ENCODE data around the gene WDR47.

The WDR47 gene

DNA sequence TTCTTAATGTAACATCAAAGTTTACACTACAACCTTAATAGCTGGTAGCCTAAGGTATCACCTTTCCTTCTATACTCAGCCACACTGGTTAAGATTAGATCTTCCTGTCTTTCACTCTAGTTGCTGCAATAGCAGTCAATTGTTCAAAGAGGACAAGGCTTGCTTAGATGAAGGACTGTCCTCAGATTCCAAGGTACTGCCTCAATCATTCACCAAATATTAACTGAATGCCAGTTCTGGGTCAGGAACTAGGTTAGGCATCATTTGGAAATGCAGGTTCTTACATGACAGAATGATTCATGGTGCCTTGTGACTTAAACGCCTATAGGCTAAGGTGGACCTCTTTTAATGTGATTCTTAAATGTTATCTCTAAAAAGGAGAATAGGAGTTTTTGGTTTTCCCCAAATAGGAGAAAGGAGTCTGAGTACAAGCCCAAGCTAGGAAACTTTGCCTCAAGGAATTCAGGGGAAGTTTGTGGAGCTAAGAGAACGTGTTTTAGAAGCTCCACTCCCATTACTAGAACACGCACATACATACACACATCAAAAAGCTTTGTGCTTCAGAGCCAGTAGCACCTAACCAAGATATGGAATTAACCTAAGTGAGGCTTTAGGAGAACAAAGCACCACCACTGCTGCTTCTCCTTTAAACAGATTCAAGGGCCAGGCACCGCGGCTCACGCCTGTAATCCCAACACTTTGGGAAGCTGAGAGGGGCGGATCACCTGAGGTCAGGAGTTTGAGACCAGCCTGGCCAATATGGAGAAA, 8.5 kb upstream of the WDR47 start:
- H3K4me3 ChIP-seq (ENCODE audit: low read depth, low read length) = no peak overlapping the region
- TF ChIP-seq, protein P1, sequence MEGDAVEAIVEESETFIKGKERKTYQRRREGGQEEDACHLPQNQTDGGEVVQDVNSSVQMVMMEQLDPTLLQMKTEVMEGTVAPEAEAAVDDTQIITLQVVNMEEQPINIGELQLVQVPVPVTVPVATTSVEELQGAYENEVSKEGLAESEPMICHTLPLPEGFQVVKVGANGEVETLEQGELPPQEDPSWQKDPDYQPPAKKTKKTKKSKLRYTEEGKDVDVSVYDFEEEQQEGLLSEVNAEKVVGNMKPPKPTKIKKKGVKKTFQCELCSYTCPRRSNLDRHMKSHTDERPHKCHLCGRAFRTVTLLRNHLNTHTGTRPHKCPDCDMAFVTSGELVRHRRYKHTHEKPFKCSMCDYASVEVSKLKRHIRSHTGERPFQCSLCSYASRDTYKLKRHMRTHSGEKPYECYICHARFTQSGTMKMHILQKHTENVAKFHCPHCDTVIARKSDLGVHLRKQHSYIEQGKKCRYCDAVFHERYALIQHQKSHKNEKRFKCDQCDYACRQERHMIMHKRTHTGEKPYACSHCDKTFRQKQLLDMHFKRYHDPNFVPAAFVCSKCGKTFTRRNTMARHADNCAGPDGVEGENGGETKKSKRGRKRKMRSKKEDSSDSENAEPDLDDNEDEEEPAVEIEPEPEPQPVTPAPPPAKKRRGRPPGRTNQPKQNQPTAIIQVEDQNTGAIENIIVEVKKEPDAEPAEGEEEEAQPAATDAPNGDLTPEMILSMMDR (IDR thresholded peaks at IDR 0.05; ENCODE audit: borderline replicate concordance, insufficient read depth, low read depth, low read length) = no peak

DNA sequence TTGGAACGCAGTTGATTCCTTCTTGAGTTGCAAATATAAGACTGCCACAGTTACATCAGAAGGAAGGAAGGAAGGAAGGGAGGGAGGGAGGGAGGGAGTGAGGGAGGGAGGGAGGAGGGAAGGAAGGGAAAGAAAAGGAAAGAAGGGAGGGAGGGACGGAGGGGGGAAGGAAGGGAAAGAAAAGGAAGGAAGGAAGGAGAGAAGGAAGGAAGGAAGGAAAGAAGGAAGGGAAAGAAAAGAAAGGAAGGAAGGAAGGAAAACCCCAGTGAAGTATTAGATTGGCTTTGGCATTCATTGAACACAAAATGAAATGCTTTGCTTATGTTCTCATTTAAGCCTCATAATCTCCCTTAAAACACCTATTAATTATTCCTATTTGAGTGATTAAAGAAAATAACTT, 6.4 kb upstream of the WDR47 start:
- TF ChIP-seq, protein P1 (IDR thresholded peaks at IDR 0.05; ENCODE audit: borderline replicate concordance, insufficient read depth, low read depth, low read length) = no peak
- H3K4me3 ChIP-seq (ENCODE audit: low read depth, low read length) = no peak overlapping the region

DNA sequence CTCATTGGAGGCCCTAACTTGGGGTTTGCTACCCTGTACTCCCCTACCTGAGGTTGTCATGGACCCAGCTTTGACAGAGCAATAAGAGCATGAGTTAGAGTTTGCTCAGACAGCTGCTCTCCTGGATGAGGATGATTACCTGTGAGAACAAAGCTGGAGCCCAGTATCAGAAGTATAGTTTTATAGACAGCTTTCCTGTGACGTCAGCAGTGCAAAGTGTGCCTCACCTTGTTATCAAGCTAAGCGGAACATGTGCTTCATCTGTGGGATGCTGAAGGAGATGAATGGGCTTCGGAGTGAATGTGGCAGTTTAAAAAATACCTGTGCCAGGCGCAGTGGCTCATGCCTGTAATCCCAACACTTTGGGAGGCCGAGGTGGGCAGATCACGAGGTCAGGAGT, 5.4 kb upstream of the WDR47 start:
- TF ChIP-seq, protein P1 (IDR thresholded peaks at IDR 0.05; ENCODE audit: borderline replicate concordance, insufficient read depth, low read depth, low read length) = no peak
- H3K4me3 ChIP-seq (ENCODE audit: low read depth, low read length) = no peak overlapping the region

DNA sequence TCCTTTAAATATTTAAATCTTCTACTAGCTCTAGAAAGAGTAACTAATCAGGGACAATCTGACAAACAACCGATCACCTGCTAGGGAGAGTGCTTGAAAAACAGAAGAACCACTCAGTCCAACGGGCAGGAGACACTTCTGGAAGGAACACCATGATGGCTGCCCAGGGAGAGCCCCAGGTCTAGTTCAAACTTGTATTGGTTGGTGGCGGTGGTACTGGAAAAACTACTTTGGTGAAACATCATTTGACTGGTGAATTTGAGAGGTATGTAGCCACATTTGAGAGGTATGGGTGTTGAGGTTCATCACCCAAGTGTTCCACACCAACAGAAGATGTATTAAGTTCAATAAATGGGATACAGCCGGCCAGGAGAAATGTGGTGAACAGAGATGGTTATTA, 4.8 kb upstream of the WDR47 start:
- no peak overlapping the region for H3K4me3 ChIP-seq (ENCODE audit: low read depth, low read length)
- TF ChIP-seq, protein P1 (IDR thresholded peaks at IDR 0.05; ENCODE audit: borderline replicate concordance, insufficient read depth, low read depth, low read length) = no peak

DNA sequence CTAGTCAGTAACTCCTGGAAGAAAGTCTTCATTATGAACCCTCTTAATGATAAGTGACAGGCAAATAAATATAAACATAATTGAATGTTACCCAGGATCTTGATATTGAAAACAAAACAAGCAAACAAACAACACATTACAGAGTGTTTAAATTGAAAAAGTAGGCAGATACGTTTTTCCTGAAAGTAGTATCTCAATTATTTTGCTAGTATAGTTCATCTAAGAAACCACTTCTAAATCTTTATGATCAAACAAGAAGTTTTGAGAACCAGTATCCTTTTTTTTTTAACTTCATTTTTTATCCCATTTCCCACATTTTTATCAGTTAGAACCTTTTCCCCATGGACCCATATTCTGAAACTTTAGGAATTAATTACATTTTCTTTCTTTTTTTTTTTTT, 3.7 kb upstream of the WDR47 start:
- no peak overlapping the region for H3K4me3 ChIP-seq (ENCODE audit: low read depth, low read length)
- TF ChIP-seq, protein P1 (IDR thresholded peaks at IDR 0.05; ENCODE audit: borderline replicate concordance, insufficient read depth, low read depth, low read length) = no peak

DNA sequence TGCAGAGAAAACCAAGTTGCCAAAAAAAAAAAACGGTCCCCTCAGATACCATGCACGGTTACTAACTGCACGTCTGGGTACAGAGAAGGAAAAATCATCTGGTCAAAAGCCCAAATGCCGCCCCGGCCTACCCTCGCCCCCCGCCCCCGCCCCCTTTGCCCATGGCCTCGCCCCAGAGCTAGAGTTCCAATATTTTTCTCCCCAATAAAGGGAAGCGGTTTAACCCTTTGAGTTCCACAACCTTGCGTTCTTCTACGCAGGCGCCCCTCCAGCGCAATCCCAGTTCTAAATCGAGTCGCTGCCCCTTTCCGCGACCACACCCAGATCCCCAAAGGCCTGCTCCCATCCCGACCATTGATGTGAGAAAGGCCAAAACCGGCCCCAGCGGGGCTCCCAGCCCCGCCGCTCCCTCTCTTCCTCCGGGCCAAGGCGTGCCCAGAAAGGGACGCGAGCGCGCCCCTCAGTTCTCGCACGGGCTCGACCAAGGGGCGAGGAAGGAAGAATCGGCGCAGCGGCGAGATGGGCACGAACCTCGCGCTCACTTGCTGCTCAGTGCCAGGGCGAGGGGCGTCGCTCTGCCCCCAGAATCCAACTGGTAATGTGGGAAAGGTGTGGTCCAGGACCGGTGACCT, 797 bp downstream of the WDR47 start:
- H3K4me3 ChIP-seq (ENCODE audit: low read depth, low read length) = peak overlapping the region; percentile 100
- TF ChIP-seq, protein P1 (IDR thresholded peaks at IDR 0.05; ENCODE audit: borderline replicate concordance, insufficient read depth, low read depth, low read length) = no peak

DNA sequence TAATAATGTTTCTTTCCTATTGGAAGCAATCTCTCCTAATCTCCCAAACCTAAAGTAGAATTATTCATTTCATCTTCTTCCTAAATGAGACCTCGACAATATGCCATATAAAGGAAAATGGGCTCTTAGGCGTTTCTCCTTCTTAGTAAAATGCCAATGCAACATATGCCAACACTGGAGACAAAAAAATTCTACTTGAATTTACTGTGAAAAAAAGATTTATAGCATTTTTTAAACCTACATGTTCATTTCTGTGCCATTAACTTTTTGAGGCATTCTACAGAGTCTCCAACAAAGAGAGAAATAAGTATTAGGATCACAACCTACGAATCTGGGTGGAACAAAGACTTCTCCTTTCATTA, 1.3 kb downstream of the WDR47 start:
- H3K4me3 ChIP-seq (ENCODE audit: low read depth, low read length) = peak overlapping the region; percentile 100
- TF ChIP-seq, protein P1 (IDR thresholded peaks at IDR 0.05; ENCODE audit: borderline replicate concordance, insufficient read depth, low read depth, low read length) = no peak

All from GM12875 (cell line).